K562 (cell line): ENCODE data around the gene TRMT1. TPM values are rescaled to one million over a fixed set of nuclear protein-coding genes. Genes with fewer than 3 reads are reported as not detected.

Source experiments
- AFF1 ChIP-seq, 2 experiments: fragments of 450-650 bp; IDR thresholded peaks; 2 replicates each; pipeline ENCODE4 v1.6.1; 2018; ENCODE audit warnings: mild to moderate bottlenecking in 2 of 2, low read depth in 1 of 2; ENCODE audit not compliant: partially characterized antibody in 2 of 2
- ARNT ChIP-seq, 2 experiments: fragments of 450-650 bp; IDR thresholded peaks; 2 replicates each; pipeline ENCODE4 v1.6.1; 2016; ENCODE audit warnings: mild to moderate bottlenecking in 1 of 2
- CBX1 ChIP-seq: sonication (generic); IDR thresholded peaks from 2 replicates; pipeline ENCODE4 v1.6.1; 2016; ENCODE audit warnings: antibody characterized with exemption, low read depth, mild to moderate bottlenecking
- CXXC5 ChIP-seq: fragments of 250-450 bp; sonication (Bioruptor Pico); IDR thresholded peaks from 2 replicates; pipeline ENCODE4 v1.8.0; 2022; ENCODE audit warnings: inconsistent platforms, mild to moderate bottlenecking, moderate library complexity
- DACH1 ChIP-seq: fragments of 450-650 bp; IDR thresholded peaks from 2 replicates; pipeline ENCODE4 v1.6.1; 2018; ENCODE audit not compliant: partially characterized antibody
- FOXA1 ChIP-seq: fragments of 450-650 bp; IDR thresholded peaks from 2 replicates; pipeline ENCODE4 v1.6.1; 2016; ENCODE audit warnings: mild to moderate bottlenecking, borderline replicate concordance
- FOXM1 ChIP-seq, 2 experiments: fragments of 450-650 bp in 1 of 2; sonication (generic) in 1 of 2; formaldehyde crosslinking in 1 of 2; IDR thresholded peaks; 2 replicates each; pipeline versions ENCODE4 v1.6.1 to v1.9.0; 2017 to 2022; ENCODE audit warnings: low read depth in 2 of 2, mild to moderate bottlenecking in 2 of 2, missing genetic modification reagents in 1 of 2, moderate library complexity in 1 of 2
- GTF3C2 ChIP-seq: IDR thresholded peaks from 3 replicates; pipeline ENCODE4 v1.6.1; 2011; ENCODE audit warnings: borderline replicate concordance, mild to moderate bottlenecking, moderate library complexity; ENCODE audit not compliant: insufficient read length; ENCODE audit errors: extremely low read depth
- MECOM ChIP-seq: fragments of 250-450 bp; sonication (Bioruptor Pico); IDR thresholded peaks from 2 replicates; pipeline ENCODE4 v1.8.0; 2022; ENCODE audit warnings: inconsistent platforms
- POLR2G ChIP-seq: fragments of 200-400 bp; formaldehyde crosslinking; IDR thresholded peaks from 2 replicates; pipeline ENCODE4 v1.6.1; 2017; ENCODE audit warnings: low read depth, mild to moderate bottlenecking, antibody characterized with exemption, low read length, moderate library complexity
- RAD51 ChIP-seq: fragments of 450-650 bp; IDR thresholded peaks from 2 replicates; pipeline ENCODE4 v1.7.1; 2016; ENCODE audit warnings: low read depth, mild to moderate bottlenecking, borderline replicate concordance
- RB1 ChIP-seq: fragments of 450-650 bp; IDR thresholded peaks from 2 replicates; pipeline ENCODE4 v1.6.1; 2017; ENCODE audit warnings: low read depth, mild to moderate bottlenecking
- RBFOX2 ChIP-seq: fragments of 200-400 bp; formaldehyde crosslinking; IDR thresholded peaks from 2 replicates; pipeline ENCODE4 v1.6.1; 2017; ENCODE audit warnings: low read depth, mild to moderate bottlenecking, low read length, moderate library complexity
- ZBTB9 ChIP-seq: fragments of 450-650 bp; formaldehyde crosslinking; IDR thresholded peaks from 2 replicates; pipeline ENCODE4 v1.4.0; 2020; ENCODE audit warnings: mild to moderate bottlenecking, moderate library complexity
- ZNF696 ChIP-seq: fragments of 250-450 bp; sonication (Bioruptor Pico); conservative IDR thresholded peaks from 2 replicates; pipeline ENCODE4 v1.4.0; 2020; ENCODE audit warnings: mild to moderate bottlenecking, moderate library complexity
- polyA plus RNA-seq, 8 experiments: library from polyadenylated mRNA; depleted of rRNA in 4 of 8; stranded (reverse) in 5 of 8; unstranded in 3 of 8; fragments of >200 nt; fragmentation: Nextera tagmentation in 2 of 8; fragmentation: Illumina TruSeq in 1 of 8; extraction: Ambion mirVana in 2 of 8; extraction: Trizol in 1 of 8; gene quantifications; 2 replicates each; pipeline versions ENCODE4 v1.2.1 to v1.2.3, GENCODE V29; 2011 to 2014; ENCODE audit warnings: inconsistent platforms in 1 of 8, missing spikeins in 1 of 8
- total RNA-seq, 7 experiments: library from RNA; depleted of rRNA in 6 of 7; stranded (reverse); fragments of >200 nt in 6 of 7; fragmentation: Illumina TruSeq in 2 of 7; extraction: Trizol in 2 of 7; gene quantifications; 2 replicates each; pipeline versions ENCODE4 v1.2.1 to v1.2.3, GENCODE V29; 2011 to 2021; ENCODE audit warnings: low replicate concordance in 1 of 7
- TF ChIP-seq, protein P1 (sequence below): fragments of 450-650 bp; IDR thresholded peaks from 2 replicates; pipeline ENCODE4 v1.6.1; 2016; ENCODE audit warnings: antibody characterized with exemption

TRMT1 gene
- total and polyA plus RNA-seq, 9 of the 15 experiments (the other 6 are each of a cell fraction or from before 2014, with no cell fraction given): 5.8 to 158 (median 54.3) TPM

DNA sequence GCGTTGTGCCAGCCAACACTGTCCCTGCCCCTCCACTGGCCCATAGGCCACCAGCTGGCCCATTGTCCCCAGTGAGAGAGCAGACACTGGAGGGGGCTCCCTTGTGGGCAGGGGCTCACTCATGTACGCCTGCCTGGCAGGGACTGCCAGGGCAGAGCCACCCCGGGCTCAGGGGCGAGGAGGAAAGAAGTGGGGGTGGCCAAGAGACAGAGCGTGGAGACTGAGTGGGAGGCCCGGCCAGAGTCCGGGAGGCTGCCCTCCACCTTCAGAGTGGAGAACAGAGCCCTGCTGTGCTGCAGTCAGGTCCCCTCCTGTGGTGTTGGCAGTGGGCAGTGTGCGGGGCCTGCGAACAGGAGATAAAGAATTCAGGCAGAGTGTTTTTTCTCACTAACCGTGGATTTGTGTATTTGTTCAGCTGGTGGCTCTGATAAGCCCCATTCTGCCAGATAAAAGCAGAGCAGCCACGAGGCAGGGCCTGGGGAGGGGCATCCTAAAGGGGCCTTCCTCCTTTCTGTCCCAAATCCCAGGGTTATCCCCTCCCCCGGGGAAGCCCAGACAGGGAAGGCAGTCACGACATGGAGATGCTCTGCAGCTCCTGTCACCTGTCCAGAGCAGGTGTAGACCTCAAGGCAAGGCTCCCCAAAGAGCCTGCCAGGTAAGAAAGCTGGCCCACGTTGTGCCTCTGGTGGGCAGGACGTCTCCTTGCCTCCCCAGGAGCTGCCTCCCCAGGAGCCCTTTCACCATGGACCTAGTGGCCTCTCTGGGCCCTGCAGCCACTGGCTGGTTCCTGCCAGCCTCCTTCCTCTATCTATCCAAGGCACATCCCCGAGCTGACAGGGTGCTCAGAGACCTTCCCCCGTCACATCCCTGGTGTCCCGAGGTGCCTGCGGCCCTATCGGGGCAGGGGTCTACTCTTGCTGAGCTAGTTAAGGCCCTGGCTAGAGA is 46.9 kb downstream of the TRMT1 start (continued):
- TF ChIP-seq GTF3C2: no peak
- TF ChIP-seq AFF1 (IDR thresholded peaks at IDR 0.05; ENCODE audit: low read depth in 1 of 2, partially characterized antibody in 2 of 2): peak in 1 of 2 experiments; percentile 53
- TF ChIP-seq CXXC5 (CRISPR knock-in tag): peak; percentile 94
- TF ChIP-seq, protein P1, sequence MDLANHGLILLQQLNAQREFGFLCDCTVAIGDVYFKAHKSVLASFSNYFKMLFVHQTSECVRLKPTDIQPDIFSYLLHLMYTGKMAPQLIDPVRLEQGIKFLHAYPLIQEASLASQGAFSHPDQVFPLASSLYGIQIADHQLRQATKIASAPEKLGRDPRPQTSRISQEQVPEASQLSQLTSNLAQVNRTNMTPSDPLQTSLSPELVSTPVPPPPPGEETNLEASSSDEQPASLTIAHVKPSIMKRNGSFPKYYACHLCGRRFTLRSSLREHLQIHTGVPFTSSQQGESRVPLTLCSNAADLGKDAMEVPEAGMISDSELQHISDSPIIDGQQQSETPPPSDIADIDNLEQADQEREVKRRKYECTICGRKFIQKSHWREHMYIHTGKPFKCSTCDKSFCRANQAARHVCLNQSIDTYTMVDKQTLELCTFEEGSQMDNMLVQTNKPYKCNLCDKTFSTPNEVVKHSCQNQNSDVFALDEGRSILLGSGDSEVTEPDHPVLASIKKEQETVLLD: peak; percentile 89
- peak; percentile 78 for TF ChIP-seq DACH1
- TF ChIP-seq RB1: no peak; the same call in 1 of the 2 replicates
- TF ChIP-seq ZBTB9 (CRISPR knock-in tag): 0 out of 2 replicates have a peak, but pooled peaks have one; percentile 82
- no peak for TF ChIP-seq MECOM
- TF ChIP-seq ARNT (IDR thresholded peaks at IDR 0.05): peak; percentile 85 to 98
- no peak for TF ChIP-seq ZNF696 (CRISPR knock-in tag)
- TF ChIP-seq FOXA1: peak; percentile 93
- peak; percentile 59 for TF ChIP-seq POLR2G
- TF ChIP-seq RAD51: peak; percentile 32; the same call in 1 of the 2 replicates
- peak; percentile 58; the same call in 1 of the 2 replicates for TF ChIP-seq RBFOX2
- no peak for TF ChIP-seq CBX1
- peak; percentile 96 for TF ChIP-seq FOXM1 (IDR thresholded peaks at IDR 0.05; ENCODE audit: low read depth)
- no peak for TF ChIP-seq FOXM1 (CRISPR knock-in tag; IDR thresholded peaks at IDR 0.05; ENCODE audit: low read depth)
